ENCODE results near the gene FUZ. TPM values are rescaled to one million over a fixed set of nuclear protein-coding genes. Genes with fewer than 3 reads are reported as not detected.

The FUZ gene
- total RNA-seq, 6 experiments from 2014 or later = 3.7 to 10.7 (median 6.3) TPM

- ATAC-seq = no peak
- no CpG with 5 or more reads among the region's 6 CpGs for WGBS (ENCODE audit: insufficient coverage, low coverage, low lambda C conversion rate, missing lambda C conversion rate)
- H3K9me3 ChIP-seq = no peaks in the 10 kb centered on the region
These were observed 1.8 kb downstream of the FUZ start for GRCh38 chr19:49811328-49811727.

DNA sequence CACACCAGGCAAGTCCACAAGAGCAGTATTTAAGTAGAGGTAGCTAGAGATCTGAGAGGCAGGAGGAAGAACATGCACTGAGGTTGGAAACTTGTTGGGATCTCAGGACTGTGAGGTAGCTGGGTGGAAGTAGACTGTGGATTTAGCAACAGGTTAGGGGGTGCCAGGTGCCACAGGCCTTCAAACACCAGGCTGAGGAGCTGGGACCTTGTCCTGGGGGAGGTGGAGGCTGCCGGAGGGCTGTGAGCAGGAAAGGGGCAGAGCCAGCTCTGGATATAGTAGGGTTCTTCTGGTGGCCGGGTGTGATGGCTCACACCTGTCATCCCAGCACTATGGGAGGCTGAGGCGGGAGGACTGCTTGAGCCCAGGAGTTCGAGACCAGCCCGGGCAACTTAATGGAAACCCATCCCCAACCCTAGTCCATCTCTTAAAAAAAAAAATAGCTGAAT is 3.1 kb downstream of the FUZ start:
- DNase-seq = no peak
- peak overlapping the region in 1 of 3 donors; percentile 79 for H3K4me3 ChIP-seq
- peak overlapping the region; percentile 57 to 79 (median 65) for H3K27ac ChIP-seq
- no peaks in the 10 kb centered on the region for H3K27me3 ChIP-seq
- H3K36me3 ChIP-seq = no peaks in the 10 kb centered on the region
- no peak for ATAC-seq
- intact Hi-C loops (cut with DNase I) = no loop called here
- H3K4me1 ChIP-seq = peaks cover 0 to 18% (median 3%) of the 10 kb centered on the region in 4 donors
- WGBS (ENCODE audit: insufficient coverage, low coverage, low lambda C conversion rate, missing lambda C conversion rate) = 80% methylated on average over 1 of the region's 5 CpGs
- no peaks in the 10 kb centered on the region for H3K9me3 ChIP-seq
- TF ChIP-seq CTCF (IDR thresholded peaks at IDR 0.05) (no peak), POLR2A (IDR thresholded peaks at IDR 0.05) (no peak)

More at GRCh38 chr19:49811328-49811727, 1.8 kb downstream of the FUZ start:
- no peaks in the 10 kb centered on the region for H3K36me3 ChIP-seq
- H3K4me1 ChIP-seq = peaks cover 0 to 18% (median 3%) of the 10 kb centered on the region in 4 donors
- intact Hi-C loops (cut with DNase I) = no loop called here
- no peak overlapping the region for H3K4me3 ChIP-seq
- H3K27me3 ChIP-seq = no peaks in the 10 kb centered on the region
- H3K27ac ChIP-seq = no peak overlapping the region
- no peak for TF ChIP-seq POLR2A (IDR thresholded peaks at IDR 0.05)
- no peak for TF ChIP-seq CTCF (IDR thresholded peaks at IDR 0.05)
- no peak for DNase-seq

DNA sequence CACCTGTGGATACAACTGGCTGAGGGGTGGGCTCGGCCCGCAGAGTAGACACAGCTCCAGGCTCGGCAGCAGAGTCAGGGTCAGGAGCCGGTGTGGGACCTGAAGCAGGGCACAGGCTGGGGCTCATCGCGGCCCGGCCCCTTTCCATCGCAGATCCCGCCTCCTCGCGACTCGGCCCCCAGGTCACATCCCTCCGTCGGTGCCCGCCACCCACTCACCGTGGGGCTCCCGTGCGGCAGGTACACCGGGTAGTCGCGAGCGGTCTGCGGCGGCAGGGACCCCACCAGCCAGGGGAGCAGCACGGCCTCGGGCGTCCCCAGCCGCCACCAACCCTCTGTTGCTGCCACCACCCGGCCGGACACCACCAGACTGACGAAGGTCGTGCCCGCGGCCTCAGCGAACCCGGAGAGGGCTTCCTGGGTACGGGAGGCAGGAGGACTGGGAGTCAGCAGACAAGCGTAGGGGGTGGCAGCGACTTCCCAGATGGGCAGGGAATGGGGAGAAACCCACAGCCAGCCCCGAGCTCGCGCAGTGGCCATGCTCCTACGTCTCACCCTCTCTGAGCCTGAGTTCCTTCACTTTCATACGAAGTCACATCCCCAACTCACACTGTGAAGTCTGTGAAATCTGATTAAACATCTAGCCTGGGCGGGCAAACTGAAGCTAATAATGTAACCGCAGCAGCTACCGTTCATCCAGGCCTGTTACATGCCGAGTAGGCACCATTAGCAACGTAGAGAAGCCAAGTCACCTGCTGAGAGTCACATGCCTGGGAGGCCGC is 3.7 kb downstream of the FUZ start:
- TF ChIP-seq CTCF (IDR thresholded peaks at IDR 0.05) (peak; percentile 7 to 35 (median 32)), POLR2A (IDR thresholded peaks at IDR 0.05) (peak; percentile 48)
- H3K27ac ChIP-seq = peak overlapping the region; percentile 57 to 79 (median 65)
- WGBS (ENCODE audit: insufficient coverage, low coverage, low lambda C conversion rate, missing lambda C conversion rate) = 13% methylated on average over 7 of the region's 50 CpGs
- no peaks in the 10 kb centered on the region for H3K9me3 ChIP-seq
- peaks cover 0 to 18% (median 3%) of the 10 kb centered on the region in 4 donors for H3K4me1 ChIP-seq
- peak overlapping the region; percentile 61 to 79 (median 74) for H3K4me3 ChIP-seq
- DNase-seq (peak; percentile 75 to 84 (median 80)), ATAC-seq (peak; percentile 58 to 68 (median 63))
- intact Hi-C loops (cut with DNase I) = no loop called here
- no peaks in the 10 kb centered on the region for H3K27me3 ChIP-seq
- H3K36me3 ChIP-seq = peaks cover 0 to 4% (median 2%) of the 10 kb centered on the region in 4 donors

DNA sequence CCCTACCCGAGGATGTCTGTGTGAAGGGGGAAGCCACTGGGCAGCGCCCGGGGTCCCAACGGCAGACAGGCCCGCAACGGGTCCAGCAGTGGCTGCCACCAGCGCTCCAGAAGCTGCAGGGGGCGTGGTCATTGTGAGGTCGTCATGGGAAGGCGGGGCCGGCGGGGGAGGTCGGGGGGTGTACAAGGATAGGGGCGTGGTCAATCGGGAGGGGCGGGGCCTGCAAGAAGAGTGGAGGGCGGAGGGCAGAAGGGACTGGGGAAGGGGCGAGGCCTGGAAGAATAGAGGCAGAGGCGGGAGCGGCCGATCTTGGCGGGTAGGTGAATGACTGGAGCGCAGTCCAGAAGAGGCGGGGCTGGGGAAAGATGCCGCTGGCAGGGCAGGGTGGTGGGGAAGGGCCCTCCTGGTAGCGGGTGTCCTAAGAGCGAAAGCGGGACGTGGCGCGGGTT is 4.4 kb downstream of the FUZ start:
- Histone ChIP-seq H3K27me3 (no peaks in the 10 kb centered on the region), H3K36me3 (peaks cover 0 to 4% (median 3%) of the 10 kb centered on the region in 4 donors), H3K9me3 (no peaks in the 10 kb centered on the region), H3K27ac (peak overlapping the region; percentile 57 to 79 (median 65)), H3K4me3 (peak overlapping the region; percentile 61 to 79 (median 74)), H3K4me1 (peaks cover 0 to 15% (median 3%) of the 10 kb centered on the region in 4 donors)
- TF ChIP-seq CTCF (IDR thresholded peaks at IDR 0.05) (no peak), POLR2A (IDR thresholded peaks at IDR 0.05) (no peak)
- ATAC-seq (peak; percentile 79 to 86 (median 82)), DNase-seq (peak; percentile 95 to 98 (median 97))
- WGBS (ENCODE audit: insufficient coverage, low coverage, low lambda C conversion rate, missing lambda C conversion rate) = 4% methylated on average over 26 of the region's 31 CpGs
- intact Hi-C loops (cut with DNase I) = no loop called here
